Suprapubic skin (tissue), 4 donors: ENCODE measurements around the gene LRRC47. TPM values are rescaled to one million over a fixed set of nuclear protein-coding genes. Genes with fewer than 3 reads are reported as not detected.

Experiments
- DNase-seq, 2 donors: peaks; one replicate each; pipeline ENCODE4 v3.0.0-alpha.2; 2019; ENCODE audit warnings: low spot score in 2 of 2
- H3K27ac ChIP-seq: fragments of 200-600 bp; sonication (generic); one replicate; pipeline ENCODE4 v1.5.1; 2019
- H3K27me3 ChIP-seq: fragments of 200-600 bp; sonication (generic); one replicate; pipeline ENCODE4 v1.5.1; 2019
- H3K36me3 ChIP-seq: fragments of 200-600 bp; sonication (generic); one replicate; pipeline ENCODE4 v1.5.1; 2019
- H3K4me1 ChIP-seq: fragments of 200-600 bp; sonication (generic); one replicate; pipeline ENCODE4 v1.5.1; 2019
- H3K4me3 ChIP-seq: fragments of 200-600 bp; sonication (generic); one replicate; pipeline ENCODE4 v1.5.1; 2019; ENCODE audit warnings: mild to moderate bottlenecking
- H3K9me3 ChIP-seq: fragments of 200-600 bp; sonication (generic); one replicate; pipeline ENCODE4 v1.5.1; 2019
- CTCF ChIP-seq, 2 donors: fragments of 200-600 bp in 1 of 2; fragments of 450-650 bp in 1 of 2; sonication (generic) in 1 of 2; IDR thresholded peaks; one replicate each; pipeline ENCODE4 v1.5.1; 2016 to 2019; ENCODE audit warnings: antibody characterized with exemption in 2 of 2, mild to moderate bottlenecking in 1 of 2, moderate library complexity in 1 of 2
- EP300 ChIP-seq: sonication (generic); formaldehyde crosslinking; IDR thresholded peaks from one replicate; pipeline ENCODE4 v1.6.1; 2017; ENCODE audit warnings: antibody characterized with exemption
- POLR2A ChIP-seq, 2 donors: fragments of 450-650 bp; IDR thresholded peaks; one replicate each; pipeline ENCODE4 v1.6.1; 2017; ENCODE audit warnings: antibody characterized with exemption in 2 of 2, mild to moderate bottlenecking in 2 of 2, moderate library complexity in 2 of 2
- POLR2AphosphoS5 ChIP-seq, 3 donors: sonication (generic); formaldehyde crosslinking; IDR thresholded peaks; one replicate each; pipeline ENCODE4 v1.6.1; 2017; ENCODE audit warnings: antibody characterized with exemption in 3 of 3
- WGBS: methylation state at CpG from one replicate; pipeline ENCODE4 v1.1.5; 2018; 5-methylcytosine and 5-hydroxymethylcytosine counted together
- total RNA-seq, 4 donors: library from RNA; depleted of rRNA; stranded (reverse); fragments of >200 nt; gene quantifications; one replicate each; pipeline ENCODE4 v1.1.0, GENCODE V29; 2016

Gene LRRC47
- total RNA-seq, result 10 to 100 TPM; 36.4 to 53.0 (median 41.4) TPM

GRCh38 chr1:3796215-3797061, at the start of gene LRRC47:
Gene LRRC47 (minus strand): TSS chr1:3796498. CDS start chr1:3796476, 22 bp downstream.
- H3K4me3 ChIP-seq, result peak within 1 kb of the TSS; percentile 73
- peak within 1 kb of the TSS; percentile 79 for H3K27ac ChIP-seq
- no peaks in the 10 kb centered on the region for H3K36me3 ChIP-seq
- WGBS, result 6% methylated on average over 23 of the region's 60 CpGs
- DNase-seq, result peak; percentile 94 to 96
- no peaks in the 10 kb centered on the region for H3K9me3 ChIP-seq
- peaks cover 39% of the 10 kb centered on the region for H3K4me1 ChIP-seq
- peak; percentile 36 to 38 for TF ChIP-seq POLR2A (IDR thresholded peaks at IDR 0.05)
- TF ChIP-seq POLR2AphosphoS5 (IDR thresholded peaks at IDR 0.05), result peak in 2 of 3 donors; percentile 39 to 66
- TF ChIP-seq CTCF (IDR thresholded peaks at IDR 0.05), result no peak
- H3K27me3 ChIP-seq, result peaks cover 5% of the 10 kb centered on the region

GRCh38 chr1:3842912-3843311, 46.6 kb upstream of the LRRC47 start:
- no peak overlapping the region for H3K27ac ChIP-seq
- no peak for DNase-seq
- H3K4me1 ChIP-seq, result no peaks in the 10 kb centered on the region
- H3K9me3 ChIP-seq, result no peaks in the 10 kb centered on the region
- WGBS, result 97% methylated on average over 9 of the region's 9 CpGs
- H3K36me3 ChIP-seq, result peaks cover 76% of the 10 kb centered on the region
- no peak overlapping the region for H3K4me3 ChIP-seq
- H3K27me3 ChIP-seq, result no peaks in the 10 kb centered on the region
- TF ChIP-seq EP300, result no peak
- TF ChIP-seq CTCF (IDR thresholded peaks at IDR 0.05), result no peak
- TF ChIP-seq POLR2A (IDR thresholded peaks at IDR 0.05), result no peak

GRCh38 chr1:3841491-3841890, 45.2 kb upstream of the LRRC47 start:
- Histone ChIP-seq H3K36me3 (peaks cover 82% of the 10 kb centered on the region), H3K27ac (no peak overlapping the region), H3K4me3 (no peak overlapping the region), H3K27me3 (no peaks in the 10 kb centered on the region), H3K9me3 (peaks cover 5% of the 10 kb centered on the region), H3K4me1 (no peaks in the 10 kb centered on the region)
- WGBS, result 98% methylated on average over 7 of the region's 7 CpGs
- TF ChIP-seq POLR2AphosphoS5 (IDR thresholded peaks at IDR 0.05) (no peak), EP300 (no peak)
- no peak for DNase-seq

GRCh38 chr1:3838788-3839187, 42.5 kb upstream of the LRRC47 start:
- DNase-seq, result no peak
- Histone ChIP-seq H3K36me3 (peaks cover 86% of the 10 kb centered on the region), H3K9me3 (peaks cover 5% of the 10 kb centered on the region), H3K4me1 (no peaks in the 10 kb centered on the region), H3K4me3 (no peak overlapping the region), H3K27me3 (no peaks in the 10 kb centered on the region), H3K27ac (no peak overlapping the region)
- TF ChIP-seq POLR2AphosphoS5 (IDR thresholded peaks at IDR 0.05) (no peak), EP300 (no peak), CTCF (IDR thresholded peaks at IDR 0.05) (no peak), POLR2A (IDR thresholded peaks at IDR 0.05) (no peak)
- WGBS, result 95% methylated on average over 11 of the region's 11 CpGs

- no peaks in the 10 kb centered on the region for H3K27me3 ChIP-seq
- peaks cover 84% of the 10 kb centered on the region for H3K36me3 ChIP-seq
- no peak overlapping the region for H3K27ac ChIP-seq
- peaks cover 5% of the 10 kb centered on the region for H3K9me3 ChIP-seq
- H3K4me1 ChIP-seq, result no peaks in the 10 kb centered on the region
- no peak for DNase-seq
- TF ChIP-seq CTCF (IDR thresholded peaks at IDR 0.05), result no peak
- TF ChIP-seq EP300, result no peak
- no peak for TF ChIP-seq POLR2AphosphoS5 (IDR thresholded peaks at IDR 0.05)
- TF ChIP-seq POLR2A (IDR thresholded peaks at IDR 0.05), result no peak
- WGBS, result 100% methylated on average over 1 of the region's 1 CpG
- H3K4me3 ChIP-seq, result no peak overlapping the region
These were observed 41.4 kb upstream of the LRRC47 start for GRCh38 chr1:3837685-3838084.
